ENCODE measurements around the gene TERT. TPM values are rescaled to one million over a fixed set of nuclear protein-coding genes. Genes with fewer than 3 reads are reported as not detected.

Gene TERT
- total and polyA plus RNA-seq, 2 of the 13 experiments (the other 11 are each of a cell fraction or from before 2014, with no cell fraction given) = 4.3 to 5.9 TPM

GRCh38 chr5:1221721-1222120 is 73.1 kb downstream of the TERT start:
- no TSS peak for BruUV-seq (replicated peaks)
- no peaks in the 10 kb centered on the region for H3K36me3 ChIP-seq (replicated peaks in 1 of 2; ENCODE audit: control insufficient read depth in 1 of 2, insufficient read depth in 2 of 2, low read length in 2 of 2)
- no peak overlapping the region for H3K9ac ChIP-seq (ENCODE audit: insufficient read depth, low read depth, low read length)
- intact Hi-C loops (cut with micrococcal nuclease; ENCODE audit: unreplicated experiment) = no loop called here
- in situ Hi-C loops (cut with HindIII; ENCODE audit: extremely low pct_ligation_motif_present, low pct_unique_long_range_greater_than_20kb) = no loop called here
- H3K4me3 ChIP-seq (replicated peaks in 1 of 3; ENCODE audit: insufficient read depth in 1 of 3, low read depth in 2 of 3, low read length in 3 of 3) = no peak overlapping the region
- TF ChIP-seq ZFP62 (CRISPR knock-in tag; IDR thresholded peaks at IDR 0.05) (no peak), ZNF83 (CRISPR knock-in tag; IDR thresholded peaks at IDR 0.05; ENCODE audit: borderline replicate concordance) (no peak), SETDB1 (CRISPR knock-in tag; IDR thresholded peaks at IDR 0.05; ENCODE audit: borderline replicate concordance) (no peak), ZNF10 (CRISPR knock-in tag; IDR thresholded peaks at IDR 0.05; ENCODE audit: borderline replicate concordance, low read depth) (no peak), ZNF574 (CRISPR knock-in tag; IDR thresholded peaks at IDR 0.05) (no peak), MTF1 (CRISPR knock-in tag; IDR thresholded peaks at IDR 0.05) (no peak), PAX8 (CRISPR knock-in tag; IDR thresholded peaks at IDR 0.05; ENCODE audit: borderline replicate concordance) (no peak), FOXP1 (IDR thresholded peaks at IDR 0.05) (no peak), FOXP1 (CRISPR knock-in tag; IDR thresholded peaks at IDR 0.05) (no peak), ZKSCAN1 (IDR thresholded peaks at IDR 0.05; ENCODE audit: low read length) (no peak), GABPA (IDR thresholded peaks at IDR 0.05; ENCODE audit: low read depth, low read length) (no peak), GABPA (CRISPR knock-in tag; IDR thresholded peaks at IDR 0.05; ENCODE audit: low read depth) (no peak), ZEB1 (IDR thresholded peaks at IDR 0.05; ENCODE audit: insufficient replicate concordance, low read depth) (no peak)
- TF ChIP-seq, protein P1, sequence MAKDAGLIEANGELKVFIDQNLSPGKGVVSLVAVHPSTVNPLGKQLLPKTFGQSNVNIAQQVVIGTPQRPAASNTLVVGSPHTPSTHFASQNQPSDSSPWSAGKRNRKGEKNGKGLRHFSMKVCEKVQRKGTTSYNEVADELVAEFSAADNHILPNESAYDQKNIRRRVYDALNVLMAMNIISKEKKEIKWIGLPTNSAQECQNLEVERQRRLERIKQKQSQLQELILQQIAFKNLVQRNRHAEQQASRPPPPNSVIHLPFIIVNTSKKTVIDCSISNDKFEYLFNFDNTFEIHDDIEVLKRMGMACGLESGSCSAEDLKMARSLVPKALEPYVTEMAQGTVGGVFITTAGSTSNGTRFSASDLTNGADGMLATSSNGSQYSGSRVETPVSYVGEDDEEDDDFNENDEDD (CRISPR knock-in tag; IDR thresholded peaks at IDR 0.05; ENCODE audit: borderline replicate concordance) = no peak
- TF ChIP-seq, protein P2, sequence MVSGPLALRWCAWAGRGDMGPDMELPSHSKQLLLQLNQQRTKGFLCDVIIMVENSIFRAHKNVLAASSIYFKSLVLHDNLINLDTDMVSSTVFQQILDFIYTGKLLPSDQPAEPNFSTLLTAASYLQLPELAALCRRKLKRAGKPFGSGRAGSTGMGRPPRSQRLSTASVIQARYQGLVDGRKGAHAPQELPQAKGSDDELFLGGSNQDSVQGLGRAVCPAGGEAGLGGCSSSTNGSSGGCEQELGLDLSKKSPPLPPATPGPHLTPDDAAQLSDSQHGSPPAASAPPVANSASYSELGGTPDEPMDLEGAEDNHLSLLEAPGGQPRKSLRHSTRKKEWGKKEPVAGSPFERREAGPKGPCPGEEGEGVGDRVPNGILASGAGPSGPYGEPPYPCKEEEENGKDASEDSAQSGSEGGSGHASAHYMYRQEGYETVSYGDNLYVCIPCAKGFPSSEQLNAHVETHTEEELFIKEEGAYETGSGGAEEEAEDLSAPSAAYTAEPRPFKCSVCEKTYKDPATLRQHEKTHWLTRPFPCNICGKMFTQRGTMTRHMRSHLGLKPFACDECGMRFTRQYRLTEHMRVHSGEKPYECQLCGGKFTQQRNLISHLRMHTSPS (CRISPR knock-in tag; IDR thresholded peaks at IDR 0.05; ENCODE audit: low read depth) = no peak
- WGBS (ENCODE audit: low lambda C conversion rate) = 67% methylated on average over 8 of the region's 10 CpGs
- H3K9me3 ChIP-seq (ENCODE audit: low read length) = no peaks in the 10 kb centered on the region
- POLR2A ChIA-PET = no interaction called here
- FAIRE-seq = no peak
- H3K27me3 ChIP-seq (ENCODE audit: control insufficient read depth in 1 of 2, insufficient read depth in 2 of 2, low read length in 2 of 2) = peaks cover 8 to 64% of the 10 kb centered on the region in 2 experiments; a peak in 4 of 5 replicates
- no peaks in the 10 kb centered on the region for H4K20me1 ChIP-seq (ENCODE audit: insufficient read depth, low read length)
- H3K4me1 ChIP-seq (ENCODE audit: insufficient read depth, low read length) = no peaks in the 10 kb centered on the region
- no peak overlapping the region for H2AFZ ChIP-seq (ENCODE audit: low read length)
- no peaks in the 10 kb centered on the region for H3K79me2 ChIP-seq (ENCODE audit: insufficient read depth, low read length)
- no peak for ATAC-seq
- H3K4me2 ChIP-seq (ENCODE audit: low read depth, low read length) = no peak overlapping the region
- CTCF ChIA-PET (ENCODE audit: low intra/inter-chr PET ratio, low total read pairs) = no interaction called here
- H3K27ac ChIP-seq (ENCODE audit: extremely low read length, insufficient read depth, low read length) = no peak overlapping the region
- DNase-seq (ENCODE audit: low spot score) = no peak

Measured in HepG2 (cell line).